CD4-positive, alpha-beta T cell (primary cell): ENCODE data around the gene YAP1. TPM values are rescaled to one million over a fixed set of nuclear protein-coding genes. Genes with fewer than 3 reads are reported as not detected.

Source experiments
- ATAC-seq: fragments of 200-7000 bp; cut with Tn5 transposase; one replicate; pipeline ENCODE4 v1.10.0; 2022; ENCODE audit warnings: mild to moderate bottlenecking; ENCODE audit not compliant: poor library complexity
- CTCF ChIA-PET: fragments of 350-600 bp; sonication (Branson Sonifier 250); formaldehyde crosslinking; loops from one replicate; lab custom pipeline; 2021; ENCODE audit warnings: antibody characterized with exemption, inconsistent platforms; lab: Charles Lee
- POLR2A ChIA-PET: fragments of 350-600 bp; sonication (Branson Sonifier 250); formaldehyde crosslinking; loops from one replicate; lab custom pipeline; 2021; ENCODE audit warnings: antibody characterized with exemption, inconsistent platforms; lab: Charles Lee
- DNase-seq, 14 experiments: peaks; one replicate each; pipeline ENCODE4 v3.0.0-alpha.2; 2013 to 2020; ENCODE audit warnings: mixed read lengths in 2 of 14
- H3K27ac ChIP-seq, 2 donors: one replicate each; pipeline versions ENCODE4 v1.5.1 to v1.7.0; 2013; ENCODE audit warnings: low read length in 2 of 2, low read depth in 1 of 2, mild to moderate bottlenecking in 1 of 2
- H3K27me3 ChIP-seq, 2 experiments: 1 replicate in 1 of 2; 2 replicates in 1 of 2; pipeline versions ENCODE4 v1.6.1 to v1.7.0; 2013; ENCODE audit warnings: low read length in 2 of 2, control low read depth in 1 of 2, mild to moderate bottlenecking in 1 of 2, moderate library complexity in 1 of 2; ENCODE audit not compliant: insufficient read depth in 2 of 2, control insufficient read depth in 1 of 2
- H3K36me3 ChIP-seq: one replicate; pipeline ENCODE4 v1.6.1; 2013; ENCODE audit warnings: low read length, control low read depth; ENCODE audit not compliant: insufficient read depth
- H3K4me1 ChIP-seq: one replicate; pipeline ENCODE4 v1.6.1; 2013; ENCODE audit warnings: low read length, control low read depth; ENCODE audit not compliant: insufficient read depth
- H3K4me3 ChIP-seq: one replicate; pipeline ENCODE4 v1.5.1; 2013; ENCODE audit warnings: mild to moderate bottlenecking, low read length, moderate library complexity
- H3K9me3 ChIP-seq, 2 experiments: 1 replicate in 1 of 2; 2 replicates in 1 of 2; pipeline versions ENCODE4 v1.6.1 to v1.7.0; 2013; ENCODE audit warnings: low read length in 2 of 2, mild to moderate bottlenecking in 2 of 2, control low read depth in 1 of 2, moderate library complexity in 1 of 2; ENCODE audit not compliant: control insufficient read depth in 1 of 2, insufficient read depth in 1 of 2
- H3K27ac Mint-ChIP-seq: one replicate; pipeline ENCODE4 v1.8.0; 2020; ENCODE audit warnings: mixed read lengths
- H3K27me3 Mint-ChIP-seq: one replicate; pipeline ENCODE4 v1.8.0; 2021; ENCODE audit warnings: mixed read lengths
- H3K36me3 Mint-ChIP-seq: one replicate; pipeline ENCODE4 v1.8.0; 2021; ENCODE audit warnings: low read depth, mixed read lengths
- H3K4me1 Mint-ChIP-seq: one replicate; pipeline ENCODE4 v1.8.0; 2021; ENCODE audit warnings: low read depth, mixed read lengths
- H3K4me3 Mint-ChIP-seq: one replicate; pipeline ENCODE4 v1.8.0; 2020; ENCODE audit warnings: mild to moderate bottlenecking, mixed read lengths
- H3K9me3 Mint-ChIP-seq: one replicate; pipeline ENCODE4 v1.8.0; 2020; ENCODE audit warnings: mixed read lengths
- intact Hi-C, 2 experiments: fragments of 100-400 bp; cut with DNase I in 1 of 2; cut with micrococcal nuclease in 1 of 2; formaldehyde crosslinking; loops; one replicate each; pipeline versions ENCODE4 v1.15.1 to v1.9.0; 2023 to 2025; cut with DNase I, micrococcal nuclease
- total RNA-seq, 174 experiments: library from RNA in 2 of 174; stranded (reverse) in 2 of 174; gene quantifications; one replicate each; pipeline ENCODE4 v1.2.3 and lab custom pipeline; 2021 to 2026
- TF ChIP-seq, protein P1 (sequence below): fragments of 200-600 bp; IDR thresholded peaks from one replicate; pipeline ENCODE4 v1.8.0; 2022; ENCODE audit warnings: antibody characterized with exemption, mild to moderate bottlenecking

The YAP1 gene
- total RNA-seq, 2 experiments from 2014 or later, result 0.06 TPM; not detected in 1

DNA sequence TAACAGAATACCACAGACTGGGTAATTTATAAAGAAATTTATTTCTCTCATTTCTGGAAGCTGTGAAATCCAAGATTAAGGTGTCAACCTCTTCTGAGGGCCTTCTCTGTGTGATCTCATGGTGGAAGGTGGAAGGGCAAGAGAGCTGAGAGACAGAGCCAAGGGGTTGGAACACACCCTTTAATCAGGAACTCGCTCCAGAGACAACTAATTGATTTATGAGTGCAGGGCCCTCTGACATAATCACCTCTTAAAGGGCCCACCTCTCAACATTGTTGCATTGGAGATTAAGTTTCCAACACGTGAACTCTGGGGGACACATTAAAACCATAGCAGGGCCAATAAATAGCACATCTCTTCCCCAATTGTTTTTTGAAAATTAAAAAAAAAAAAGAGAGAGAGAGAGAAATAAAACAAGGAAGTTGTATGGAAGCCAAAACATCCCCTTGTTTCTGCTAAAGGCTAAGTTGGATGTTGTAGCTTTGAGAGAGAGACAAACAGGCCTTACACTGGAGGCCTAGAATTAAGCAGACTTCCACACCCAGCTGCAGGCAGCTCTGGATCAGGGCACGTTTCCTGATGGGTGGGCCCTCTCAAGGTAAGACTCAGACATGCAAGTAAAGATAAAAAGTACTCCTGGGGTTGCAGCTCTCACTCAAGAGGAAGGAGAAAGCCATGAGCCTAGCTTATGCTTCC, 142.9 kb downstream of the YAP1 start:
- intact Hi-C loops, result no loop called here
- ChIA-PET POLR2A (interaction anchor here (0.6 kb wide), 1 partner anchor 11 kb away, joined by 3 read pairs; no protein-coding TSS in a partner anchor), CTCF (interaction anchor here (1.3 kb wide), 1 partner anchor 15 kb away, joined by 4 read pairs; no protein-coding TSS in a partner anchor)
- H3K36me3 ChIP-seq, result no peaks in the 10 kb centered on the region
- H3K4me1 ChIP-seq, result no peaks in the 10 kb centered on the region
- no peak overlapping the region for H3K27ac Mint-ChIP-seq
- no peaks in the 10 kb centered on the region for H3K27me3 ChIP-seq
- no peaks in the 10 kb centered on the region for H3K9me3 Mint-ChIP-seq
- ATAC-seq (no peak), DNase-seq (no peak)
- no peak overlapping the region for H3K4me3 ChIP-seq
- TF ChIP-seq, protein P1, sequence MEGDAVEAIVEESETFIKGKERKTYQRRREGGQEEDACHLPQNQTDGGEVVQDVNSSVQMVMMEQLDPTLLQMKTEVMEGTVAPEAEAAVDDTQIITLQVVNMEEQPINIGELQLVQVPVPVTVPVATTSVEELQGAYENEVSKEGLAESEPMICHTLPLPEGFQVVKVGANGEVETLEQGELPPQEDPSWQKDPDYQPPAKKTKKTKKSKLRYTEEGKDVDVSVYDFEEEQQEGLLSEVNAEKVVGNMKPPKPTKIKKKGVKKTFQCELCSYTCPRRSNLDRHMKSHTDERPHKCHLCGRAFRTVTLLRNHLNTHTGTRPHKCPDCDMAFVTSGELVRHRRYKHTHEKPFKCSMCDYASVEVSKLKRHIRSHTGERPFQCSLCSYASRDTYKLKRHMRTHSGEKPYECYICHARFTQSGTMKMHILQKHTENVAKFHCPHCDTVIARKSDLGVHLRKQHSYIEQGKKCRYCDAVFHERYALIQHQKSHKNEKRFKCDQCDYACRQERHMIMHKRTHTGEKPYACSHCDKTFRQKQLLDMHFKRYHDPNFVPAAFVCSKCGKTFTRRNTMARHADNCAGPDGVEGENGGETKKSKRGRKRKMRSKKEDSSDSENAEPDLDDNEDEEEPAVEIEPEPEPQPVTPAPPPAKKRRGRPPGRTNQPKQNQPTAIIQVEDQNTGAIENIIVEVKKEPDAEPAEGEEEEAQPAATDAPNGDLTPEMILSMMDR, result no peak
- no peaks in the 10 kb centered on the region for H3K9me3 ChIP-seq
- no peaks in the 10 kb centered on the region for H3K27me3 Mint-ChIP-seq
- no peak overlapping the region for H3K27ac ChIP-seq
- no peaks in the 10 kb centered on the region for H3K4me1 Mint-ChIP-seq
- no peaks in the 10 kb centered on the region for H3K36me3 Mint-ChIP-seq
- no peak overlapping the region for H3K4me3 Mint-ChIP-seq

DNA sequence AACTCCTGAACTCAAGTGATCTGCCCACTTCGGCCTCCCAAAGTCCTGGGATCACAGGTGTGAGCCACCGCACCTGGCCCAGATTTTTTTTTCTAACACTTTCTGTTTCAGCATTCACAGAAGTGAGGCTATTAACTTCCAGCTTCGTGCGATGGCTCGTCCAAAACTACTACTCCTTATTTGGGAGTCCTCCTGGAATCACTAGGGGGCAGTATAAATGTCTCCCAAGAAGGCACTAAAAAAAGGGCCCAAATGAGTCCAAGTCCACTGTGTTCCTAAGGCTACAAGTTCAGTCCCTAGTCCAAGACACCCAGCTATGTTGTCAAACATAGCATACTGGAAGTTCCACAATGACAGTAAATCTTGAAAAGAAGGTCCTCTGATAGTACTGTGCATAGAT, 143.8 kb downstream of the YAP1 start:
- peak in 3 of 14 experiments; percentile 12 to 26 (median 17) for DNase-seq
- H3K27me3 Mint-ChIP-seq, result no peaks in the 10 kb centered on the region
- no peak overlapping the region for H3K4me3 ChIP-seq

DNA sequence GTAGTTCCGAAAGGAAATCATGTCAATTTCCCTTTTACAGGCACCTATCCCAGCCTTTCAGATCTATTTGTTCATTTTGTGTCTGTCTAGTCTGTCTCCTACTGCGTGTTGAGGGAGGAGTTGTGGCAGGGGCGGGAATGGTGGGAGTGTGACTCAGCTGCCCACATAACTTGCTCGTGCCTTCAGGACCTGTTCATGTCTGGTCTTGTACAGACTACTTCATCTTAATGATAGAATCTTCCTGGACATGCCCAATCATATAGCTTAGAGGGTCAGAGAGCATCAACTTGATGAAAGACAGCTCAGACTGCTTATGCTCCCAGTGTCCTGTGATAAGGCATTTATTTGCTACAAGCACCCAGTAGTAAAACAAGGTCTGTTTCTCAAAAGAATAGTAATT, 146.0 kb downstream of the YAP1 start:
- H3K27me3 ChIP-seq, result no peaks in the 10 kb centered on the region
- H3K36me3 ChIP-seq, result no peaks in the 10 kb centered on the region
- H3K4me3 Mint-ChIP-seq, result no peak overlapping the region
- no peaks in the 10 kb centered on the region for H3K9me3 ChIP-seq
- H3K36me3 Mint-ChIP-seq, result no peaks in the 10 kb centered on the region
- no peak overlapping the region for H3K27ac Mint-ChIP-seq
- intact Hi-C loops, result no loop called here
- H3K9me3 Mint-ChIP-seq, result no peaks in the 10 kb centered on the region
- DNase-seq (no peak), ATAC-seq (no peak)
- ChIA-PET POLR2A (no interaction called here), CTCF (interaction anchor here (1.6 kb wide), 1 partner anchor 12 kb away, joined by 4 read pairs; no protein-coding TSS in a partner anchor)
- TF ChIP-seq, protein P1, result no peak
- no peaks in the 10 kb centered on the region for H3K4me1 Mint-ChIP-seq
- no peak overlapping the region for H3K27ac ChIP-seq
- H3K4me3 ChIP-seq, result no peak overlapping the region
- no peaks in the 10 kb centered on the region for H3K4me1 ChIP-seq
- H3K27me3 Mint-ChIP-seq, result no peaks in the 10 kb centered on the region

More for the DNA sequence above, 143.8 kb downstream of the YAP1 start:
- Mint-ChIP-seq H3K4me1 (no peaks in the 10 kb centered on the region), H3K4me3 (no peak overlapping the region), H3K9me3 (no peaks in the 10 kb centered on the region), H3K36me3 (no peaks in the 10 kb centered on the region), H3K27ac (no peak overlapping the region)
- TF ChIP-seq, protein P1, result peak; percentile 21
- ChIA-PET CTCF (no interaction called here), POLR2A (no interaction called here)
- intact Hi-C loops, result no loop called here
- no peak overlapping the region for H3K27ac ChIP-seq
- no peaks in the 10 kb centered on the region for H3K4me1 ChIP-seq
- H3K36me3 ChIP-seq, result no peaks in the 10 kb centered on the region
- no peaks in the 10 kb centered on the region for H3K9me3 ChIP-seq
- no peaks in the 10 kb centered on the region for H3K27me3 ChIP-seq
- ATAC-seq, result no peak
